HG03060 (cell line): ENCODE results near the gene SIX6.
"Not testable (repeated sequence)": the region's sequence is repeated elsewhere in the genome, so short reads cannot be mapped to it uniquely, and the experiment has no call there.

Source experiments
- ATAC-seq: cut with Tn5 transposase; IDR thresholded peaks from one replicate; pipeline ENCODE4 v1.9.1; 2021; ENCODE audit warnings: low read depth, moderate number of reproducible peaks; ENCODE audit not compliant: unreplicated experiment

The SIX6 gene

DNA sequence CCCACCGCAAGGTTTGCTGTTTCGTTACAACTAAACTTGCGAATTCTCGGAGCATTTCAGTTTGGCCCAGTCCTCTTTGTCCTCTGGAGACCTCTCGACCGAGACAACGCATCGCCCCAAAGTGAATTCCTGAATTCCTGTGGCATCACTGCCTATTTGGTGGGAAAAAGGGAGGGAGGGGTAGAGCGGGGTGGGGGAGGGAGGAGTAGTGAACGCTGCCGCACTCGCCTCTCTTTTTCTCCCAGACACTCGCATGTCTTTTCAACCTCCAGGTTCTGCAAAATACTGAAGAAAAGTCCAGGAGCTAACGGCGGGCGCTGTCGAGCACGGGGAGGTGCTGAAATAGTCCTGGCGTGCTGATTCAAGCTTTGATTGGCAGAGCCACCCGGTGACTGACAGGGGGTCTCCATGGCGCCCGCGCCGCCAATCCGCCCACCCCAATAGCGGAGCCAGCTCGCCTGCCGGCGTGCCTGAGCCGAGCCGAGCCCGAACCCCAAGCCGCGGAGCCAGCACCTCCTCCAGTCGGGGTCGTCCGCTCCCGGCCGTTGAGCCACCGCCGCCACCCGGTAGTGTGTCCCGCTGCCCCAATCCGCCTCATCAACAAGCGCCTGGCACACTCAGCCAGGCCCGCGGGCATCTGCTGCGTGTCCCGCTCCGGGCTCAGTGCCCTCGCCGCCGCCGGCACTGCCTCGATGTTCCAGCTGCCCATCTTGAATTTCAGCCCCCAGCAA is at the start of gene SIX6:
Gene SIX6, plus strand, starts transcription at position 440 of the 731 bp plus-strand sequence. Its CDS starts 253 bp downstream, at position 693.
- no peak for ATAC-seq

GRCh38 chr14:60480248-60480647 is 28.7 kb upstream of the SIX6 start:
- ATAC-seq = not testable (repeated sequence)

- no peak for ATAC-seq
Observed at GRCh38 chr14:60482743-60483142, 26.2 kb upstream of the SIX6 start.

DNA sequence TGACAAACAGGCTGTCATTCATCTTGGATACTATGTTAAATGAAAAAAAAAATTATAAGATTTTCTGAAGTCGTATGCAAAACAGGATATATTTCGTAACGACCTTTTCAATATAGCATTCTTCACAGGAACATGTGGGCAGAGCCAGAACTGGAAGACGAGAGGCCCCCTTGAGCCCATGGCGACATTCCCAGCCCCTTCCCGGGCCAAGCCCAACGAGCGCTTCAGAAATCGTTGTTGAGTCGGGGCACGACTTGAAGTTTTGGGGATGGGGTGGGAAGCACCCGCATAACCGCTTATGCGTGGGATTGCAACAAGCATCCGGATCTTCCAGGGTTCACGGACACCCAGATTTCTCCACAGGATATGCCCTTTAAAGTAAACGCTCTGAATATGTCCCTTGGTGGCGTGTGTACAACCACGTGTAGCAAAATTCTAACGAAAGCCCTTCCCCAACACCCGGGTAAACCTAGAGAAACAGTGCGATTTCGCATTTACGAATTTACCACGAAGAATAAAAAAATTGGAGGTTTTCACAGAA is 23.8 kb upstream of the SIX6 start:
- no peak for ATAC-seq

- no peak for ATAC-seq
Observed at GRCh38 chr14:60485598-60486251, 23.2 kb upstream of the SIX6 start, which contains the start of gene C14orf39. TSS of gene C14orf39 (minus strand) at chr14:60486063. CDS start at chr14:60485078, 985 bp downstream.

- no peak for ATAC-seq
Observed at GRCh38 chr14:60487211-60487610, 21.7 kb upstream of the SIX6 start.

GRCh38 chr14:60488175-60488574 is 20.8 kb upstream of the SIX6 start:
- ATAC-seq = no peak

- no peak for ATAC-seq
Observed at GRCh38 chr14:60490270-60490669, 18.7 kb upstream of the SIX6 start.

DNA sequence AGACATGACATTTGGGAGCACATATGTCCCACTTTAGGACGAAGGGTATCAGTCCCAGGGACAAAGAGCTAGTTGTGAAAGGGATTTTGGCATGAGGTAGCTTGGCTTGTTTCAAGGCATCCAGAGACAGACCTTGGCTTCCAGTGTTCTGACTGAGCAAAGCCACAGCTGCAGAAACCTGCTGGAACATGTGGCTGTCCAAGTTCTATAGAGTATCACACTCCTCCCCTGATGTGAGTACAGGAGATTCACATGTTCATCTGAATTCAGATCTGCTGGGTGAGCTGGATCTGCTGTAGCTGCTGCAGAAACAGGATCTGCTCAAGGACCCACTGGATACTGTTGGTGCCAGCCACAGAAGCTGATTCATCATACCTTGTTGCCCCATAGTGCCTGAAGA is 13.0 kb upstream of the SIX6 start:
- no peak for ATAC-seq

- ATAC-seq = no peak
Observed at GRCh38 chr14:60502541-60502940, 6.4 kb upstream of the SIX6 start.

GRCh38 chr14:60505448-60505847 is 3.5 kb upstream of the SIX6 start:
- no peak for ATAC-seq

DNA sequence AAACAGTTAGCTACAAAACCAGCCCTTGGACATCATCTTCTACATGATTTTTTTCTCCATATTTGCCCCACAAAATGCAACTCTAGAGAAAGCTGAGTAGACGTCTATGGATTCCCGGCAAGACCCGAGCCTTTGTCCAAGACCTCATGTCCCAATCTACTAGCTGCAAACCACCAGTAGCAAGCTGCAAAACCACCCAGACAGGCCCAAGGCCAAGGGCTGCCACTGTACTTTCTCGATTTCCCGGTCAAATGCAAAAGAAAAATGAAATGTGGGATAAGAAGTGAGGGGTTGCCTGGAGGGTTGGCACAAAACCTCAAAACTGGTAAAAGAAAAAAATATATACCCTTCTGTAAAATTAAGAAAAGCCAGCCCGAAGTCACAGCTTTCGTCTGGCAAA is 2.9 kb upstream of the SIX6 start:
- ATAC-seq = no peak

DNA sequence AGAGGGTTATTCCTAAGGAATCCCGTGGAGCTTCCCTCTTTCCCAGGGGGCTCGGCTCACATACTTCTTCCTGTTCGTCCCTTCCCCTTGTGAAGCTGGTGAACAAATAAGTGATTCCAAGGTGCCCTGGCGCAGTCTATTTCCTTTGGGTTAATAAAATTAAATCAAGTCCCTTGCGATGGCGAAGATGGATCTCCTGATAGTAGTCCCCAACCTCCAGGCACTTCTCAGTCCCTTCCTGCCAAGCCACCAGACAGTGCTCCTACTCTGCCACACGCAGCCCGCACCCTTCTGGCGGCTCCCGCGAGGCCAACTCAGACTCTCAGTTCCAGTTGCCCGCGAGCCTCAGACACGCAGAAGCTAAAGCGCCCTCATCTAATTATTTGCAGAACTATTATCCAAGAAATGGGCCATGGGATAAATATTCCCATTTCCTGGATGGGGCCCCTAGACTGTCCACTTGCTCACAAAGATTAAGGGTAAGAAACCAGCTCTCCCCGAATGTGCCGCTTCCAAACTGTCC is 2.4 kb upstream of the SIX6 start:
- ATAC-seq = no peak

DNA sequence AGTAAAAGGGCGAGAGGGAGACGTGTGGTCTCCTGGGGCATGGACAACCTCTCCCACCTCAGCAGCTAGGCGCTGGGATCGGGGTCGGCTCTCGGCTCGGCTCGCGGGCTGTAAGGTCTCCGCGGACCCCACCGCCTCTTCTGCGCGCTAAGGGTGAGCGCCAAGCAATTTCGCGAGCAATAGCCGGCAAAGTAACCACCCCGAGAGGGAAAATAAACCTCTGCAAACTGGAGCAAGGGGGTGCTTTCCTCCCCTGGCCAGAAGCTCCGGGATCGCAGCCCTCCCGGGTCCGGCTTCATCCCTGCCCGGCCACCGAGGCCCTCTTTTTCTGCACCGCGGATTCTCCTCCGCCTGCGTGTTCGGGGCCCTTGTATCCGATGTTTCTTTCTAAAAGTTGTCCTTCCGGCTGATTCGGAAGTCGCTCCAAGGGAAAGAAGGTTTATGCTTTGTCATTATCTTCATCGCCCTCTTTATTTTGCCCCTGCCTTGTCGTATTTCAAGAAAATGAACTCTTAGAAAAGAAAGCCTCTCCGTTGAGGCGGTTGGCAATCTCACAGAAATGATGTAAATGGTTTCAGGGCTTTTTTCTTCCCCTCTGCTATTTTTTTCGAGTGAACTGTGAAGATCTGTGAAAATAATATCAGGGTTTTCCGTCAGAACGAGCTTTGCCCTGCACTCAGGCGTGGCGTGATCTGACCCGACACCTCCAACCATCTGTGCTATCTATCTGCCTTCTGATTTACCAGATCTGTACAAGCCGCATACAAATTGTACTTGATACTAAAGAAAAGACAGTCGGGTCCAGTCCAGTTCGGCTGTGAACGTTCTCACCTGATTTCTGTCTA is 1.7 kb upstream of the SIX6 start:
- no peak for ATAC-seq

DNA sequence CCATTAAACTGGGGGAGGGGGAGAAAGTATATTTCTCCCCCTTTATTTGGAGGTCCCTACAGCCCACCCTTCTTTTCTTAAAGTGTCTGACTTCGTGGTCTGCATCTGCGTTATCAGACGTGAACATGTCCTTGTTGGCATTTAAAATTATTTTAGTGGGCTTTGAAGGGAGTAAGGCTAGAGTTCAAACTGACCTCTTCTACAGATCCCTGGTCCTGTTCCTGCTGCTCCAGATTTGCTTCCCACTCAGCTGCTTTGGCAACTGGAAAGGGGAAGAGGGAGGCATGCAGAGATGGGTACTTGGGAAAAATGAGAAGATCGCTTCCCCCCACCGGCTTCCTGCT is 611 bp upstream of the SIX6 start:
- ATAC-seq = no peak

- ATAC-seq = no peak
Observed at GRCh38 chr14:60509438-60510253, 700 bp downstream of the SIX6 start.

- ATAC-seq = no peak
Observed at GRCh38 chr14:60510254-60510950, 1.5 kb downstream of the SIX6 start.

- ATAC-seq = no peak
Observed at GRCh38 chr14:60510951-60511599, 2.1 kb downstream of the SIX6 start.

- ATAC-seq = no peak
Observed at GRCh38 chr14:60512126-60512525, 3.2 kb downstream of the SIX6 start.
